GM18499 (cell line): ENCODE results near the gene ZNG1A.
"Not testable (repeated sequence)": the region's sequence is repeated elsewhere in the genome, so short reads cannot be mapped to it uniquely, and the experiment has no call there.

Experiments
- ATAC-seq: cut with Tn5 transposase; IDR thresholded peaks from one replicate; pipeline ENCODE4 v1.9.1; 2021; ENCODE audit warnings: moderate number of reproducible peaks; ENCODE audit not compliant: insufficient read depth, unreplicated experiment

Gene ZNG1A

DNA sequence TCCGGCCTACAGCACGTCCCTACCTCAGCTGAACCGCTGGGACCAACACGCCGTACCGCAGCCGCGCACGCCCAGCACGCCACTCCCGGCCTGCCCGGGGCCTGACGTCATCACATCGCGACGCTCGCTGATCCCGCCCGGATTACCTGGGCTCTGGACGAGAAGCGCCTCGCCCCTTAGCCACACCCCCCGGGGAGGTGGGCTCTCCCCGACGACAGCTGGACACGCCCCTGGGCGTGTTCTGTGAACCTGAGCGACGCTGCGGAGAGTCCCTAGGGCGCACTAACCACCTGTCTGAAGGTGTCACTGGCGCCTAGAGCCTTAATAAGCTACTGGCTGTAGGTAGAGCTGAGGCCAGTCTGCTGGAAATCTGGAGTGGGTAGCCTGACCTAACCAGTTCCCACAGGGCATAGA is at the start of gene ZNG1A:
TSS of gene ZNG1A (minus strand) at position 87 of the 414 bp plus-strand sequence. CDS start 87 bp downstream, outside the sequence.
- ATAC-seq = not testable (repeated sequence)

DNA sequence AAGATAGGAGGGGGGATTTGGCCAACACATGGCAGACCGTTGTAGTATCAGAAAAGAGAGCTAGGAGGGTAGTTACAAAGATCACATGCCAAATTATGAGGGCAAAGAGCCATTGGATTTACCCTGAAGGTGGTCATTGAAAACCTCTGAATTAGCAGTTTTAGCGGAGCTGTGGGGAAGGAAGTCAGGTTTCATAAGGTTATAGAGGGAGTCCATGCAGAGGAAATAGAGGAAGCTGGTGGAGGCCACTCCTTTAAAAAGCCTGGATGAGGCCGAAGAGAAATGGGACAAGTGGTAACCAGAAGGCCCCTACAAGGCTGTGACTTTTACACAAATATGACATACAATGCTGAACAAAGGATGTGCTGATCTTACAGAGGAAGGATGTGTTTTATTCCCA is 49.0 kb upstream of the ZNG1A start:
- no peak for ATAC-seq

DNA sequence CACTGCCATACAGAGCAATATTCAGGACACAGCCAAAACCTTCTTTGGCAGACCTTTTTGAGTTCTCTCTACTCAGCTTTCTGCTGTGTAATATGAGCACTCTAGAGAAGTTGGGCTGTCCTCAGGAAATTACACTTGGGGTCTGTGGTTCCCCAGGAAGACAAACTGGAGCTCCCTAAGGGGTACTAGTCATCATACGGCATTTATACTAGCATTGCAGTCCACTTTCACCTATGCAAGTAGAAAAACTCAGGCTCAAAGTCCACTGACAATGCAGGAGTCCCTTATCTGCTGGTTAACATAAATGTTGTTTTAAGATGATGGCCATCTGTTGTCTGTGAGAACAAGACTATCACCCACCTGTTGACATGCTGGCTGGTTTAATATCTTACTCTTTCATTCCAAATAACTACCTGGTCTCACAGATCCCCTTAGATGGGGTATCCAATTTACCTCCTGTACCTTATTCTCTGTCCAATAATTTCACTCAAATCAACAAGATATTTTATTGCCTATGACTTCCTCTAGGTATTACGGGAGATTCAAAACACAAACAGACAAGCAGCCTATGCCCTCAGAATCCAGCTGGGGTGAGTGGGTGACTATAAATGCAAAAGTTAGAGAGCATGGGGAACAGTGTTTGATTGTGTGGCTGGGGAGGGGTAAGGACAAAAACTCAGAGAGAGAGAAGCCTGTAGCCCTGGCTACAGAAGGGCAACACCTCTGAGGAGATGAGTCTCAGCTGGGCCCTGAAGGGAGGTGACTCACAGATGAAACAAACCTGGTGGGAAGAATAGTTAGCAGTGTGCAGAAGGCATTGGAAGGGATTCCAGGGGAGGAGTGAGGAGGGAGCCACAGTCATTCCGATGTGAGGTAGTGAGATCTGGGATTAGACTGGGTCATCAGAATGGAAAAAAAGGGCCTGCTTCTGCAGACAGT is 46.0 kb upstream of the ZNG1A start:
- ATAC-seq = no peak

DNA sequence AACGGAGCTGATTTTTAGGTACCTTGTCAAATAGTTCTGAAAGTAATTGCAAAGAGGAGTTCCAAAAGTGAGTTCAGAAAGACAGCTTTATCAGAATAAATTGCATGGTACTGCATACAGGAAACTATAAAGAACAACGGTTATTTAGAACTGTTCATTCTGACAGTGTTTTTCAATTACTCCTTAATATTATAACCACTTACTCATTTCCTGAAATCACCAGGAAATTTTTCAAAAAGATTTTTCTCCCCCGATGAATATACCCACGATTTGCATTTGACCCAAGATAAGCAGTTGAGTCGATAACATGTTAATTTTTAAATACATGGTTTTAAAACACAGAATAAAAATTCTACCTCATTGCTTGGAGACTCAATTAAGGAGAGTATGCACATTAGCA is 45.2 kb upstream of the ZNG1A start:
- ATAC-seq = no peak

DNA sequence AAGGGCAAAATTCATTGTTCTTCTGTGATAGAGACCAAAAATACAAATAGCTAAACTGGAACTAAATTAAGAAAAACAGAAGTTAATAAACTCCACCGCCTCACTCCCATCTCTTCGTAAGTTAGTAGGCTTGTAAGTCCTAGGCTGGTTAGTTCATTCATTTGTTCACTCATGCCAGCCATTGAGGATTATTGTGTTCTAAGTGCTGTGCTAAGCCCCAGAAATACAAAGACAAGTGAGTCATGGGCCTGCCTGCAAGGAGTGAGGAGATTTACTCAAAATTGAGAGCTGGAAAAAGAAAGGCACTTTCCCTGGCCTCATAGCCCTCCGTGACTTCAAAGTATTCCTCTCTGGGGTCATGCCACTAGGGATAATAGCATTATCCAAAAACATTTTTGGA is 44.3 kb upstream of the ZNG1A start:
- ATAC-seq = no peak

DNA sequence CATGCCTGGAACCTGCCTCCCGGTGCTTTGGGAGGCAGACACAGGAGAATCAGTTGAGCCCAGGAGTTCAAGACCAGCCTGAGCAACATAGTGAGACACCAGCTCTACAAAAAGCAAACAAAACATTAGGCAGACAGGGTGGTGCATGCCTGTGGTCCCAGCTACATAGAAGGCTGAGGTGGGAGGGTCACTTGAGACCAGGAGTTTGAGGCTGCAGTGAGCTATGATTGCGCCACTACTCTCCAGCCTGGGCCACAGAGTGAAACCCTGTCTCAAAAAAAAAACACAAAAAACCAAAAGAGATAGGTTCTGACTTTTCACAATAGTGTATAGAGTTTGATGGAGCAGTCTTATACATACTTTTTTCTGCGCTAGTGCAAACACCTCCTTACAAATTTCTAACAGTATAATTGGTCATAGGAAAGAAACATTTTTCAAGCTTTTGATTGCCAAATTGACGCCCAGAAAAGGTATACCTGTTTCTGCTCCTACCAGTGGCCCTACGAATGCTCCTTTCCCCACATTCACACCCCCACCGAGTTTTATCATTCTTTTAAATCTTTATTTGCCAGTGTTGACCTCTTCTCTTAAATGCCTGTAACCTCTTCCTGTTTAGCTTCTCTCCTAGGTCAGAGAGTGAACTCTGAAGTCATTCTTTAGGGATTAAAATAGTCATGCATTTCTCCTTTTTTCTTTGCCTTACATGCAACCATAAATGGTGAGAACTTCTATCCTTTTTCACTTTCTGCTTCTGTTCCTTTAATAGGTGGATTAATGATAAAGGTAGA is 43.3 kb upstream of the ZNG1A start:
- no peak for ATAC-seq

DNA sequence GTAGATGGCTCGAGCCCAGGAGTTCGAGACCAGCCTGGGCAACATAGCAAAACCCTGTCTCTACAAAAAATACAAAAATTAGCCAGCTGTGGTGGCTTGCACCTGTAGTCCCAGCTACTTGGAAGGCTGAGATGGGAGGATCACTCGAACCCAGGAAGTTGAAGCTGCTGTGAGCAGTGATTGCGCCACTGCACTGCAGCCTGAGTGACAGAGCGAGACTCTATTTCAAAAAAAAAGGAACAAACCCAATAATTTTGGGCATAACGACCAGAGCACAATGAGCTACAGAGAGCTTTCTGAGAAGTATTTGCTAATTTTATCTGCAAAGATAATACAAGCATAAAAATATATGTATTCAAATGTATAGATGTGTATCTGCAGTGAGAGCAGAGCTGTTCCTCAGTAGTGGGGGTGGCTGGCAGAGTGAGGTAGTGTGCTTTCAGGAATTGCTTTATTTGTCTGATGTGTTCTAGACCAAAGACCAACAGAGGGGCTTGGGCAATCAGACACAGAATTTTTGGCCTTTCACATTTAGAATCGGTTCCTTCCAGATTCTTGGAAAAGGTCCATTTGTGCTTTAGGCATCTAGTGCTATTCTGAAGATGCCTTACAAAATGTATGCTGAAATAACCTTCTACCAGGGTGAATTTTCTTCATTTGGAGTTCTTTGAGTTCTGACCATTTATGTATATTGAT is 41.0 kb upstream of the ZNG1A start:
- no peak for ATAC-seq

DNA sequence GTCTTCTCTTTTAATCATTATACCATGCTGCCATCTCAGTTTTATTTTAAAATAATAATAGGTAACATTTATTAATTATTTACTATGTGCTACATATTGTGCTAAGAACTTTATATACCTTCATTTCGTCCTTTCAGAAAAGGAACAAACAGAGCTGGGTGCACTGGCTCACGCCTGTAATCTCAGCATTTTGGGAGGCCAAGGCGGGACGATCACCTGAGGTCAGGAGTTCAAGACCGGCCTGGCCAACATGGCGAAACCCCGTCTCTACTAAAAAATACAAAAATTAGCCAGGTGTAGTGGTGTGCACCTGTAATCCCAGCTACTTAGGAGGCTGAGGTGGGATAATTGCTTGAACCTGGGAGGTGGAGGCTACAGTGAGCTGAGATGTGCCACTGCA is 40.2 kb upstream of the ZNG1A start:
- not testable (repeated sequence) for ATAC-seq

DNA sequence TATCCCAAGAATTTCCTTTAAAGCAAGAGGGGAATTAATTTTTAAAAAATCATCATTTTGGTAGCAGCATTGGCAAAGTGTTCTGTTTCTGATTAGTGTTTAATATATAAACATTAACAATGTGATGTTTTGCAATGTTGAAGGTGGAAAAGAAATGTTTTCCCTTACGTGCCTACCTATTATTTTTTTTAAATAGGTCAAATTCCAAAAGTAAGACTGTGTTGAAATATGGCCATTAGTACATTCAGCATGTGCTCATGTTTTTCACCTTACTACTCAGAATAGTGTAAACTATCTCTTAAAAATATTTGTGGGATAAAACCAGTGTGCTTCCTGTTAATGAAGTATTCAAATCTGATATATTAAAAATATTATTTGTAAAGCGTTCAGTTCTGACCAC is 39.1 kb upstream of the ZNG1A start:
- no peak for ATAC-seq

DNA sequence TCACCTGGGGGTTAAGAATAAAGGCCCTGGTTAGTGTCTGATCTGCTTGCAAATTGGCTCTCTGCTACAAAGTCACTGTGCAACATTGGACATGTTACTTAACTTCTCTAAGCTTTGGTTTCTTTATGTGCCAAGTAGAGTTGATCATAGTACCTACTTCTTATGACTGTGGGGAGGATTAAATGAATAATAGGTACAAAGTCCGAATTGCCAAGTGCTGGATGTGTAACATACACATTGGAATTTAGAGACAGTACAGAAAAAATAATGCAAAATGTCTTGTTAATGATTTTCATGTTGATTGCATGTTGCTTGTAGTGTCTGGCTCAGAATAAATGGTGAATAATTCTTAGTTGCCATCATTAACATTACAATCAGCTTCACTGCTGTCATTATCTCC is 38.0 kb upstream of the ZNG1A start:
- no peak for ATAC-seq

DNA sequence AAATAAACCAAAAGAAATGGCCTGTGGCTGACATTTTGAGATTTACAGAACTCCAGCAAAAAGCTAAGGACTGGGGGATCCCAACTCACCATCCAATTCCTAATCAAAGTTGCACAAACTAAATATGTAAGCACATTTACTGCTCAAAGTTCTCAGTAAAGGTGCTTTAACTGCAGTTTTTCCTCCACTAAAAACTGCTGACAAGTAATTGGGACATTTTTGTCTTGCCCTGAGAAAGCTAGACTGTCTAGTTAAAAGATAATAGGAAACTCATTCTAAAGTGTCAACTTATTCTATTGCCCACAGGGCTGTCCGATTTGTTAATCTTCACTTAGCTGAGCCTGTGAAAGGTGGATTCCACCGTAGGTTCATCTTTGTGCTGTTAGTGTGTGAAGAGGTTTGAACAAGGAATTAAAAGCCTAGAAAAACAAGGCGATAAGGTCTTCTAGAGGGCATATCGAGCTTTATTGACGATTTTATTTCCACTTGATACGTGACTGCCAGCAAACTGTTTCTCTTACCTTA is 36.8 kb upstream of the ZNG1A start:
- no peak for ATAC-seq

DNA sequence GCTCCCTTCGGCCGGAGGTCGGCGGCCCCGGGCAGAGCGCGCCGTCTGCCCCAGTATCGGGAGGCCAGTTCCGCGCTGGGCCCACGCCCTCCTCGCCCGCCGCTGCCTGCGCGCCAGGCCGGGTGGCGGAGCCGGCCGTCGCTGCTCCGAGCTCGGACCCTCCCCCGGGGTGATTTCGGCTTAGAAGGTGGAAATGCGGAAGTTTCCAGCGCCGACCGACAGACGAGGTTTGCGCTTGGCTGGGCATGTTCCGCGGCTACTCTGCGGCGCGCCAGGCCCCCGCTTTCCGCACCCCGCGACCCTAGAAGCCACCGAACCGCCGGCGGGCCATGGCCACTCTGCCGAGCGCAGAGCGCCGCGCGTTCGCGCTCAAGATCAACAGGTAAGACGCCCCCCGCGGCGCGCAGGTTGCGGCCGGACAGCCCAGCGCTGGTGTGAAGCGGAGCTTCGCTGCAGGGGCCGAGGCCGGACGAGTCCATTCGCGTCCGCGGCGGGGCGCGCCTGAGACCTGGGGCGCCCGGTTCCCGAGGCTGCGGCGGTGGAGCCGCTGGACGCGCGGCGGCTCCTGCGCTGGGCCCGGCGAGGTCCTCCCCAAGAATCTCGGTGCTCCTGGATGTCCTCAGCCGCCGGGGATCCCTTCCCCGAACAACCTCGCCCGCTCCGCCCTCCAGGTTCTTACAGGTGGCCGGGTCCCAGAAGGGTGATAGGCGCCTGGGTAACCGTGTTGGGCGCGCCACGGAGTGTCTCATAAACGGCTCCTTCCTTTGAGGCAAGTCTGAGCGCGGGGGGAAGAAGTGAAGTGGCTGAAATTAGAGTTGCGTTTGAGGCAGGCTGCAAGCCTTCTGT is 36.0 kb upstream of the ZNG1A start, which contains the start of gene DOCK8:
TSS of gene DOCK8 (plus strand) at position 218 of the 846 bp plus-strand sequence. CDS start at position 330, 112 bp downstream.
- ATAC-seq = peak; percentile 51

DNA sequence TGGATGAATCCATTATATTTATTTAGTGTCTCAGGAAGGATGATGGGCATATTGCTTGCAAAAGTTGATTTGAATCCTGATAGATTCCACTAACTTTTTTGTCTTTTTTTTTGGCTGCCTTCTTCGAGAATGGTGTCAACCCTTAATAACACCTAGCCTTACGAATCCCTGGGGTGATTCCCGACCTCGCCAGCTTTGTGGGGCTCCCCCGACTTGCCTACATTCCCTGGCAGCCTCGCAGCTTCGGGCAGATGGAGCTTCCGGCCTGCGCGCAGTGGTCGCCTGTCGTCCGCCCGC is 35.4 kb upstream of the ZNG1A start:
- no peak for ATAC-seq

DNA sequence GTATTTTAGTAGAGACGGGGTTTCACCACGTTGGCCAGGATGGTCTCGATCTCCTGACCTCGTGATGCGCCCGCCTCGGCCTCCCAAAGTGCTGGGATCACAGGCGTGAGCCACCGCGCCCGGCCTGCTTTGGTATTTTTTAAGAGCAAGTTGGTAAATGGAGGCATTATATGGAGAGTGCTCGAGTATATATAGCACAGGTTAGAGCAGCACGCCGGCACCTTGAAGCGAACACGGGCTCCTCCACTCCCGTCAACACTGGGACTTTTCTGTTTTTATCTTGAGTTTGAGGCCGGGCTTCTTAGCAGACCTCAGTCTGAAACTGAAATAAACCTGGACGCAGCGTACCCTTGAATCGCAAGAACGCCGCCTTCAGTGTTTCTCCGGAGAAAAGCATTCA is 35.0 kb upstream of the ZNG1A start:
- not testable (repeated sequence) for ATAC-seq

DNA sequence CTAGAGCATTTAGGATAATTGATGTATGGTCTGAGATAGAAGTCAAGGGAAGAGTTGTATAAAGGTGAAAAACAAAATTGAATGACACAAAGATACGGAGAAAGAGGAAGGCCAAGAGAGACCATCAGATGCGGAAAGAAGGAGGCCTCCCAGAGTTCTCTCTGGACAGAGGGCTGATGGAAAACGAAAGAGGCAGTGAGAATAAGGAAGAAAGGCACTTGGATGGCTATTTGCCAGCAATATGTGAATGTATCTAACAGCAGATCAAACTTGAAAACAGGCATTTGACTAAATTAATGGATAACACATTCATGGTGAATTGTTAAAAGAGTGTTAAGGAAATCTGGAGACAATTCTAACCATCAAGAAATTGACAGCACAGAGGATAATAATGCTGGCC is 33.4 kb upstream of the ZNG1A start:
- no peak for ATAC-seq

DNA sequence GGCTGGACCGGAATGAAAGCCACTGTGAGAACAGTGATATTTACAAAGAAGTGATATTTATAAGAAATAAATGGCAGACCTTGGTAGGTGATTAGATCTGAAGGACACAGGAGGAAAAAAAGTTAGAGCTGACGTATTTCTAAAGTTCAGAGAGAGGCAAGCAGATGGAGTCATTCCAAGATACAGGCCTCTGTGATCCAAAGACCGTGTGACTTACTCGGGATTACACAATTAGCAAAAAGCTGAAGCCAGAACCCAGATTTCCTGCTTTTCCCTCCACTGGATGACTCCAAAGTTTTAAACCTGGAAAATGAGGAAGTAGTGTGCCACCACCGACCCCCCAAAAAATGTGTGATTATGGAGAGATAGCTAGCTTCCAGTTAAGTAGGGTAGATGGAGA is 32.7 kb upstream of the ZNG1A start:
- no peak for ATAC-seq

DNA sequence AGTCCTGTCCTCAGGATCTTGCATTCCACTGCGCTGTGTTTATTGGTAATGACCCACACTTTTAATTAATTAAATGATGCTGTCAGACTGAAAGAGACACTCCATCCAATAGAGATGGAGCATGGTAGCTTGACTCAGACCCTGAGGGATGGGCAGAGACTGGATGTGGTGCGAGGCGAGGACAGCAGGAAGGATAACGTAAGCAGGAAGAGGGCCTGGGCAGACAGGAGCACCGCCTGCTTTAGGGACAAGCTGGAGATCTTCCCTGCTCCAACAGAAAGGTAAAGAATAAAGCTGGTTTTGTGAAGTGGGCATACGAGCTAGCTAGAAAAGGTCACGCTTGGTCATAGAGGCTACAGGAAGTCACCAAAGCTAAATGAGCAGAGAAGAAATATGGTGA is 32.2 kb upstream of the ZNG1A start:
- ATAC-seq = no peak

DNA sequence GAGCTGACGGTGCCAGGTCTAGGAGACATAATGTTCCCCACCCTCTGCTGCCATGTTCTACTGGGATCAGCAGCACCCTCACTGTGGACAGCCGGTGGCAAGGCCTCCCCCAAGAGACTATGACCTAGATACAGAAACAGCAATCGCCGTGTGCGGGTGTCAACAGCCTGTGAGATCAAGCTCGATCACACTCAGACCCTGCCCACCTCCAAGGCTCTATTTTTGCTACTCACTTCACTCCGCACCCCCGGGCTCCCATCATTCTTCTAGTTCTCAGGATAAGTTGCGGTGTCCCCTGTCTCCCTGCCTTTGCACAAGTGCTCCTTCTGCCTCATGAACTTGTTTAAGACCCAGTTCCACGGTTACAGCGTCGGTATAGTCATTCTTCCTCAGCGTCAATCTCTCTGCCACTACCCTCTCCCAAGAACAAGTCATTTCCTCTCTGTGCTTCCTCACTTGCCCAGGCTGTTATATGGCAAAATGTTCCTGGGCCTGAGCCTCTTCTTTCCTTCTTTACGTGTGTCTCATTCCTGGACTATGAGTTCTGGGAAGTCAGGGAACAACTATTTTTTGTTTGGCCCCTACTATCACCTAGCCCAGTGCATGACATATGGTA is 30.4 kb upstream of the ZNG1A start:
- no peak for ATAC-seq

DNA sequence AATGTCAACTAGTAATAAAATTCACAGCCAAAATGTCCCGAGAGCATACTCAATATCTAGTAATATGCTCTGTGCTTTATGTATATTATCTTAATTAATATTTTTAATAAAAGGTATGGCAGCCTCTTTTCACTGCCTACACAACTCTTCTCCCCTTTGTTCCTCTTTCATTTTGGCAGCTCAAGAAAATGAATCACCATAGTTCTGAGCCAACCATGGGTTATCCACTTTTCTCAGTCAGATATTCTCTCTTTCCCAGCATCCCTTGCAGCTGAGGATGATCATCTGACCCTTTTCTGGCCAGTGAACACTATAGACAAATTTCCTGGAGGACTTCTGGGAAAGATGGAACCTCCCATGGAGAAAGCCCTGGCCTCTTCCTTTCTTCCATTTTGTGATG is 27.6 kb upstream of the ZNG1A start:
- no peak for ATAC-seq
